RKO (cell line): ENCODE results near the gene LRP8.

Experiments used
- DNase-seq: peaks from one replicate; pipeline ENCODE4 v3.0.0-alpha.2; 2016; ENCODE audit warnings: low spot score

Gene LRP8

DNA sequence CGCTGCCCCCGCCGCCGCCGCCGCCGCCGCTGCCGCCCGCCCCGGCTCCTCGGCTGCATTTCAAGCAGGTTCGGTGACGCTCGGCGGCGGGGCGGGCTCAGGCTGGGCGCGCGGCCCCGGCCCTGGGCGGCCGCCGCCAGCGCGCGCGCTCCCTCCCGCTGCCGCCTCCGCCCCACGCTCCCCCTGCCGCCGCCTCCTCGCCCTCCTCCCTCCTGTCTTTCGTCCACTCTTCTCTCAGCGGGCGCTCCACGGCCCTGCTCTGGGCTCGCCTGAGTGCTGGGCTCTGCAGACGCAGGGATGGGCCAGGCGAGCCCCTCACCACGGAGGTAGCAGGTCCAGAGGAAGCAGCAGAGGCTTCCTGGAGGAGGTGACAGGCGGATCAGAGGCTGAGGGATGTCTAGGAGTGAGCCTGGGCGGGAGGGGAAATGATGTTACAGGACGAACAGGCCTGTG is at the start of gene LRP8:
Gene LRP8 (minus strand): TSS at position 62 of the 453 bp plus-strand sequence. CDS start 158 bp downstream, outside the sequence.
- peak; percentile 78 for DNase-seq

DNA sequence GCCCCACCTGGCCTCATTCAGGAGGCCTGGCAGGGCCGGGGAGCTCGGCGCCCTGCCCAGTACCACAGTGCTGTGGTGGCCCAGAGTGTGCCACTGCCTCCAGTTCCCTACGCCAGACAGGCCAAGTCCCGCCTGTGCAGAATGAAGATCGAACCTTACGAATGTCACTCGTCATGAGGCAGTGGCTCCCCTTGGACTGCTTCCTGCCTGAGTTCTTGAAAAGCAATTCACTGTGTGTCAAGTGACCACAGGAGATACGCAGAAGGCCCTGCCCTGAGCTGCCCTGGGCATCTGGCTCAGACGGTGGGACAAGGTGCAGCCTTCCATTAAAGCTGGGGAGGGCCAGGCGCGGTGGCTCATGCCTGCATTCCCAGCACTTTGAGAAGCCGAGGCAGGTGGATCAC is 49.6 kb upstream of the LRP8 start:
- DNase-seq: no peak

DNA sequence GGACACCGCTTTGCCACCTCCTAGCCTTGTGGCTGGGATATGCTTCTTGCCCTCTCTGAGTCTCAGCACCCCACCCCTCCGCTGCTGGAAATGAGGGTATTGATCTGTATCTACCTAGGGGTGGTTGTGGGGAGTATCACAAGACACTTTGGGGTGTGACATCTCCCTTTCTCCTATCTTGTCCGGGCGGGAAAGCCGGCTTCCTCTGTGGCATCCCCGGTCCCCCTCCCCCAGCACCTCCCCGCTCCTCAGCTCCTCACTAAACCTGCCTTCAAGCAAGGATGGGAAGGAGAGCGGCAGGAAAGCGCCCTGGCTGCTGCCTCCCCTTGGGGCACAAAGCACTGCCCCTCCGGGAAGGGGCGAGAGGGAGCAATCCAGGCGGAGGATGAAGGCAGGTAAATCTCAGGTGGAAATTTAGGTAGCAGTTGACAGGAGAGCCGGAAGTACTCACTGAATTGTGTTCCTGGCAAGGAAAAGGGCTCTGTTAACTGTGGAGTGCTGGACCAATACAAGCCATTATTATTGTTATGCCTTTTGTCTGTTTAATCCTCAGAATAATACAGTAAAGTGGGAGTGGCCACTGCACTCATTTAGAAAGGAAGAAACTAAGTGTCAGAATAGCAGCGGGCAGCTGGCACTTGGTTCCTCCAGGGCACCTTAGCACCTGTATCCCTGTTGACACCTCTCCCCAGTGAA is 49.0 kb upstream of the LRP8 start:
- DNase-seq: no peak

DNA sequence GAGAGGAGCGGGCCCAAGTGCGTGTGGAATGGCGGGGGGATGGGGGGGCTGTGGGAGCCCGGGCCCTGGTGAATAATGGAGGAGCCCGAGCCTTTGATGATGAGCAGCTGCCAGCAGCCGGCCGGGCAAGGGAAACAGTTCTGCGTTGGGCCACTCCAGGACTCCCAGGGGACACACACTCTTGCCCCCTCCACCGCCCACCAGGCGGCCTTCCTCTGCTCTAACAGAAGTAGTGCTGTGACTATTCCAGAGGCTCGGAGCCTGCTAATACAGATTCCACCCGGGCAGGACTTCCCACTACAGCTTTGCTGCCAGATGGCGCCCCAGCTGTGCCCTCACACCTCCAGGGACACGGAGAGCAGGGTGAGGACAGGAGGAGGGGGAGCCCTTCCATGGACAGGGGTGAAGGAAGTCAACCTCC is 48.2 kb upstream of the LRP8 start:
- no peak for DNase-seq

GRCh38 chr1:53375440-53375839 is 47.6 kb upstream of the LRP8 start:
- DNase-seq: no peak

DNA sequence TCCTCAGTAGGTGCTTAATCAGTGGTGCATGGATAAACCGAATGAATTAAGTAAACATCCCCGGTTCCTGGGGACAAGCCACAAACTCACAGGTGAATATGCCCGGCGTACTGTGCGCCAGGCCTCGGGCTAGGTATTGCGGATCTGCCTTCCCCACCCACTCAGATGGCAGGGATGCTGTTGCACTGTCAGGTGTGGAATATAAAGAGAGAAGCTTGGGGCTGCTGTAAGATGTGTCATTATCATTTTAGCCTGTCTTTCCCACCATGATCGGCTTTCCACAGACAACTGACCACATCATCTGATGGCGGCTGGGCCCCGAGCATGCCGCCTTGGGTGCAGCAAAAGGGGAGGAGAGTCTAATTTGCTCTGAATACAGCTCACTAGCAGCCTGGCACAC is 45.4 kb upstream of the LRP8 start:
- DNase-seq: no peak

DNA sequence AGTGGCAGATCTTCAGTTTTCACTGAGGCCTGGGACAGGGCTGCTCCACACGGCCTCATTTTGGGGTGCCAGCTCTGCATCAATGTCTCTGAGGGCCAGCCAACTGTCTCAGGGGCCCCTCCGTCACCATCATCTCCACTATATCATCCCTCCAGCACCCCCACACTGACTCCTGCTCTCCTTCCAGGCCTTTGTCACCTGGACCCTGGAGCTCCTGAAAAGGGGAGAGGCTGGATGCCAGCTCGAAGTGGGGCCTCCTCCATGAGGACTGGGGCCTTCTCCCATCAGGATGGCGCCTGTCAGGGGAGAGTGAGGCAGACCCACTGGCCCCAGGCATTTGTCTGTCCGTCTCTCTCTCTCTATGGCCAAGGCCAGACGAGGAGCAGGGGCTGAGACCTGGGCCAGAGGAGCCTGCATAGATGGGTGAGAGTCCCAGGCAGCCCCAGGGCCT is 44.7 kb upstream of the LRP8 start:
- DNase-seq: no peak

DNA sequence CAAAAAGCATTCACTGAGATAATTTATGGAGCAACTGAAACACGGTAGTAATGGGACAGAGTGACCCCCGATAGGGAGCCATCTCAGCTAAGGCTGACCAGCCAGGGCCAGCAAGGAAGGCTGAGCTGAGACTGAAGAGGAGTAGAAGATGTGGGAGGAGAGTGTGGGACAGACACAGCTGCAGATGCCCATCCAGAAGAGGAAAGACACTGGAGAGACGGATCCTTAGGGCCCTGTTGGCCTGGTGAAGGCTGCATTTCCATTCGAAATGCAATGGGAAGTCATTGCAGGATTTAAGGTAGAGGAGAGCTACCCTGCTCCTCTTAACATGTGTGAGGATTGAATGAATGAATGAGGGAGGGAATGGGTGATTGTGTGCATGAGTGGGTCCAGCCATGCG is 44.0 kb upstream of the LRP8 start:
- no peak for DNase-seq

- DNase-seq: no peak
These were observed 43.3 kb upstream of the LRP8 start for GRCh38 chr1:53371121-53371666.

DNA sequence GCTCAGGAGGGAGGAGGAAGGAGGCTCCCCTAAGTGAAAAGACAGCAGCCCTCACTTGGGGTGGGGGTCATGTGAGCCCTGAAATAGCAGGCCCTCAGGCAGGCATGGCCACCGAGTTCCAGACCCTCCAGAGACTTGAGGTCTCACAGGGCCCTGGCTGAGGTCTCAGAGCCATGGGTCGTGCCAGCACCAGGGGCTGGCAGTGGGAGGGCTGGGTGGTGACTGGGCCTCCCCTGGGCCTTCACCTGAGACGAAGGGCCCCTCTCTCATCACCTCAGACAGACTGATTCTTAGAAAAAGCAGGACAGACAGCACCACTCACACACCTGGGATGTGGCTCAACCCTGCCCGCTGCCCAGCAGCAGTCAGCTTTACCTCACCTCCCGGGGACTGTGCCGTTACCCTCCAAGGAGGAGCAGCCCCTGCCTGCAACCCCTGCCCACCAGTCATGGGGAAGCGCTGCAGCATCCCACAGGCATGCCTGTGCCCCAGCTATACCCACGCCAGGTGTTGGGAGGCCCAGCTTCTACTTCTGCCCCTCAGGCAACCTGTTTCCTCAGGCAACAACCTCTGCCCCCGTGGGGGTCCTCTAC is 42.6 kb upstream of the LRP8 start:
- DNase-seq: no peak

DNA sequence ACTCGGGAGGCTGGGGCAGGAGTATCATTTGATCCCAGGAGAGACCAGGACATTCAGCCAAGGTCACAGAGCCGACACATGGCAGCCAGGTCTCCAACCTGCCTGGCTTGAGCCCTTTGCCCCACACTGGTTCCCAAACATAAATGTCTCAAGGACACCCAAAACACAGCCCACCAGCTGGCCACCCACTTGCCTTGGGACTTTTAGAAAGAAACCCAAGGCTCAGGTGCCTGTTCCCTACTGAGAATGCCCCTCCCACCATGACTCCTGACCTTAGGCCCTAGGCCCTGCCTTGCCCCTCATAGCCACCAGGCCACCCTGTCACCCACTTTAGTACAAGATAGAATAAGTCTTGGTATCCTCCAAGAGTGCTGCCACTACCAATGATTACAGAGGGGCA is 41.9 kb upstream of the LRP8 start:
- no peak for DNase-seq

GRCh38 chr1:53369034-53369750 is 41.3 kb upstream of the LRP8 start:
- no peak for DNase-seq

DNA sequence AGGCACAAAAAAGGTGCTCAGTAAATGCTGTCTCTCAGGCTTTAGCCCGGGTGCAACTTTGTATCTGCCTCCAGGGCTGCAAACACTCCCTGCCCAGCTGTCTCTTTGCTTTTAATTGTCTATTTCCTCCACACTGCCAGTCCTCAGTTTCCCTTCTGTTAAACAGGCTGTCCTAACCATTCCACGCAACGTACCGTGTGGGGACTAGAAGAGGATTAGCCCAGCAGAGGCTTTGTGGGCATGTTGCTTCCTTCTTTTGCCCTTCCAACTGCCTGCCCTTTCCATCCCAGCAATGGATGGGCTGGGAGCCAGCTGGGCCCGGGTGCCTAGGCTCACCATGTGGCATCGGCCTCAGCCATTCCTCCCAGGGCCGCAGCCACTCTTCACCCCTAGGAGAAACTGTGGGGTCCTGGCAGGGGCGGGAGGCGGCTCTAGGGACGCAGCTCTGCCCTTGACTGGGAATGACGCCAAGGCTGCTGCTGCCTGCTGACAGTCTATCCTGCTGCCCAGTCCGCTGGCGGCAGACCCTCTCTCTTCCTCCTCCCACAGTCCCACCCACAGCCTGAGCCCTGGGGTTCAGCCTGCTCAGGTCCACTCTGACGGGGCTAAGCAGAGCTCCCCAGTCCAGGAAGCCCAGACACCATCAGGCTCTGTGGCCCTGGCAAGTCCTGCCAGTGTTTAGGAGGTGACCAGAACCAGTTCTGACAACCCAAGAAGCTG is 40.6 kb upstream of the LRP8 start:
- no peak for DNase-seq

- no peak for DNase-seq
These were observed 39.8 kb upstream of the LRP8 start for GRCh38 chr1:53367503-53368313.

DNA sequence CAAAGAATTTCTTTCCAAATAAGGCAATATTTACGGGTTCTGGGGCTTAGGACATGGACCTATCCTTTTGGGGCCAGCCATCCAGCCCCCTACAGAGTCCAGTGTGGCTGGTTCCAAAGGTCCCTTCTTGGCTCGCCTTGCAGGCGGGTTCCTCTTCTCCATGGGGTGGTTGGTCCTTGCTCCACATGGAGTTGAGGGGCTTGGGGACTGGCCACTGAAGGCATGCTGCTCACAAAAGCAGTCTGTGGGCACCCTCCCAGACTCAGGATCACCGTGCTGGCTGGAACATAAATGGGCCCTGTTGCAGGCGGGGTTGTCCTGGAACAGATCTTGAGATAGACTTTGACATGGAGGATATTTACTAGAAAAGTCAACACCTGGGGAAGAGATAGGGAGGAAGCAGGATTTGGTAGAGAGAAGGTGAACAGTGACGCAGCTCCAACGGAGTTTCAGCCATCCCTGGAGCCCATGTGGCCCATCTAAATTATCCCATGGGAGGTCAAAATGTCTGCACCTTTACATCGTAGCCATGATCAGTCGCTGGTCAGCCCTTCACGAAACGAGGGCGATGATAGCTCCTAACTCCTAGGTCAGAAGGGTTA is 39.1 kb upstream of the LRP8 start:
- DNase-seq: no peak

DNA sequence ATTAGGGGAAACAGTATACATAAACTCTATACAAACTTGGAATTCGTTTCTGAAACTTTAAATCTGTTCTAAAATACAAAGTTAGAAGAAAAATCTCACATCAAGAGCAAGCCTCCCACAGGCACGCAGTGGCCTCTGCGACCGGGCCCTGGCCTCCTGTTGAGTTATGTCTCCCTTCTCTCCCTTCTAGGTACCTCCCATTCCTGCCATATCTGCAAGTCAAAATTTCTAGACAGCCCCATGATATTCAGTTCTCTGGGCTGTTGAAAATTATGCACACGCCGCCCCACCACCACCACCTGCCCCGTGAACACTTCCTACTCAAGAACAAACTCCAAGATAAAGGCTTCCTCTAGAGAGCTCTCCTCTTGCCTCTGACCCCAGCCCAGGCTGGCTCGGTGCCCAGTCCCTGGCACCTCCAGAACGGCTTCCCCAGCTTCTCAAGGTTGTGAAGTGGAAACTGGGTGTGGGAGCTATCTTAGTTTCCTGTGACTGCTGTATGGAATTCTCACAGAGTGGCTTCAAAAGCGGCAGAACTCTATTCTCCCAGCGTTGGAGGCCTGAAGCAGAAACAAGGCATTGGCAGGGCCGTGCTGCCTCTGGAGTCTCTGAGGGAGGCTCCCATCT is 37.7 kb upstream of the LRP8 start:
- DNase-seq: no peak

GRCh38 chr1:53362851-53363642 is 35.2 kb upstream of the LRP8 start:
- DNase-seq: no peak

DNA sequence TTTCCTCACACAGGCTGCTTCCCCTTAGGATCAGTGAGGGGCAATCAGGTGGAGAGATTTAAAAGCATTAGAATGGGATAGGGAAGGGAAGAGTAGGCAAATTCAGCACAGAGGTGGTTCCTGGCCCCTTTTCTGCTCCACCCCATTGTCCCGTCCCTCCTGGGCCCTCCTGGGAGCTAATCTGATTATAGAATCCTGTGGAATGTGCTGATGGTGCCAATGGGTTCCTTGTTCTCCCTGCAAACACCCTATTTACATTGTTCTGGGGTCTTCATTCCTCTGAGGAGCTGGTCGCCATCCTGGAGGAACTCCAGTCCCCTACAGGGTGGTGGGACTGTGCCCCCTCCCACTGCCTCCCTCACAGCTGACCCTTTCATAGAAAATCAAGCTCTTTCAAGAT is 34.4 kb upstream of the LRP8 start:
- DNase-seq: no peak

DNA sequence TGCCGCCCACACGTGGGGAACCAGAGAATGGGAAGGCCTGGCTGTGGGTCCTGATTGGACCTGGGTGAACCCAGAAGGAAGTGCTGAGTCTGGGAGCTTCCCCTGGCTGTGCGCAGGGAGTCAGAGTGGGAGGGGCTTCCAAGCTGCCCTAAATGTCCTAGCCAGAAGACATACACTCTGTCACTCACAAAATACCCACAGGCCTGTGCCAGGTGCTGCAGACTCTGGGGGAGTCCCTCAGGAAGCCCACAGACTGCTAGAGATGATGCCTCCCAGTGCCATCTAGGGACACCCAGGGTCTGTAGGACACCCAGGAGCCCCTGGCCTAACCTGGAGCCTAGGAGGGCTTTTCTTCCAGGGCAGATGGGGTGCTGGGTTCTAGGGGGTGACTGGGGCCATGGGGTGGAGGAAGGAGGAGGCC is 33.7 kb upstream of the LRP8 start:
- no peak for DNase-seq

- no peak for DNase-seq
These were observed 32.0 kb upstream of the LRP8 start for GRCh38 chr1:53359934-53360276.
